ENCODE measurements around the gene HSFX4.

Gene HSFX4

DNA sequence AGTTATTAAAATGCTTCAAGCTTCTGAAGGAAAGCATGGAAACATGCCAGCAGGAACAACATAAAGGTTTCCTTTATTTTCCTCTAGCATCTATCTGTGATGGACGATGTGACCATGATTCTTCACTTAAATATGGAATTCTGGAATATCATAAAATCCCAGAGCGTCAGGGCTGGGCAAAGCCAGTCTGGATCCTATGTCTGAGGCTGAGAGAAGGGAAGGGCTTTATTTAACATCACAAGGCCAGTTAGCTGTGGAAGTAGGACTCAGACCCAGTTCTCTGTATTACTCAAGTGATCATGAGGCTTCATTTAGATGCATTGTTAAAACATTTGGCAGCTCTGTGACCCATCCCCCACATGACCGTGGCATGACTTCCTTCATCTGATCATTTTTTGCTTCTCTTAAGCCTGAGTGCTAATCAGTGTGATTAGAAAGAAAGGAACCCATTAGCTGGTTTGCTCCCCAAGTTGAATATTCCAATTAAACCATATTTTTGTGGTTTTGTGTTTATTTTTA is 49.8 kb downstream of the HSFX4 start:
- DNase-seq (ENCODE audit: low read depth, low spot score) = no peak
- TF ChIP-seq ZNF274 (IDR thresholded peaks at IDR 0.05; ENCODE audit: low read depth, low read length) = no peak
- no peak for TF ChIP-seq SUZ12 (IDR thresholded peaks at IDR 0.05; ENCODE audit: extremely low read depth, insufficient read depth, insufficient read length)
- no peak for TF ChIP-seq YY1 (IDR thresholded peaks at IDR 0.05; ENCODE audit: insufficient read depth, insufficient read length)
- no peak overlapping the region for H3K9ac ChIP-seq (ENCODE audit: insufficient read length, low read depth)

More for the DNA sequence above, 49.8 kb downstream of the HSFX4 start:
- no peaks in the 10 kb centered on the region for H3K9me3 ChIP-seq (ENCODE audit: insufficient read depth, low read length)
- H3K4me1 ChIP-seq (ENCODE audit: insufficient read depth, insufficient read length) = no peaks in the 10 kb centered on the region
- H3K4me3 ChIP-seq (ENCODE audit: insufficient read length, low read depth) = no peak overlapping the region
- H3K36me3 ChIP-seq (ENCODE audit: insufficient read depth, insufficient read length, low read length) = no peaks in the 10 kb centered on the region
- no peaks in the 10 kb centered on the region for H3K27me3 ChIP-seq (ENCODE audit: insufficient read depth, insufficient read length)

Data from NT2/D1 (cell line).